ENCODE results near the gene CENPX. TPM values are rescaled to one million over a fixed set of nuclear protein-coding genes. Genes with fewer than 3 reads are reported as not detected.

CENPX gene
- polyA plus RNA-seq, 3 donors, result 28.8 to 47.2 (median 40.8) TPM

GRCh38 chr17:82033359-82034085 lies 10.8 kb upstream of the CENPX start:
- no peak for DNase-seq (ENCODE audit: extremely low read depth in 1 of 11, low read depth in 9 of 11, low spot score in 4 of 11)

- no peak for DNase-seq (ENCODE audit: extremely low read depth in 1 of 11, low read depth in 9 of 11, low spot score in 4 of 11)
Observed at GRCh38 chr17:82031885-82032627, 9.4 kb upstream of the CENPX start.

GRCh38 chr17:82031303-82031884 lies 8.7 kb upstream of the CENPX start, which contains the start of gene RAC3:
TSS of gene RAC3 (plus strand) at chr17:82031678. CDS start at chr17:82031762, 84 bp downstream.
- DNase-seq (ENCODE audit: extremely low read depth in 1 of 11, low read depth in 9 of 11, low spot score in 4 of 11), result no peak

GRCh38 chr17:82030470-82031302 lies 8.0 kb upstream of the CENPX start:
- DNase-seq (ENCODE audit: extremely low read depth in 1 of 11, low read depth in 9 of 11, low spot score in 4 of 11), result peak in 6 of 11 donors; percentile 60 to 72 (median 67)

- DNase-seq (ENCODE audit: extremely low read depth in 1 of 11, low read depth in 9 of 11, low spot score in 4 of 11), result no peak
Observed at GRCh38 chr17:82029990-82030469, 7.4 kb upstream of the CENPX start.

- no peak for DNase-seq (ENCODE audit: extremely low read depth in 1 of 11, low read depth in 9 of 11, low spot score in 4 of 11)
Observed at GRCh38 chr17:82029391-82029790, 6.7 kb upstream of the CENPX start.

- no peak for DNase-seq (ENCODE audit: extremely low read depth in 1 of 11, low read depth in 9 of 11, low spot score in 4 of 11)
Observed at GRCh38 chr17:82028966-82029365, 6.3 kb upstream of the CENPX start.

GRCh38 chr17:82028246-82028645 lies 5.6 kb upstream of the CENPX start:
- DNase-seq (ENCODE audit: extremely low read depth in 1 of 11, low read depth in 9 of 11, low spot score in 4 of 11), result no peak

GRCh38 chr17:82025401-82026107 lies 2.9 kb upstream of the CENPX start:
- DNase-seq (ENCODE audit: extremely low read depth in 1 of 11, low read depth in 9 of 11, low spot score in 4 of 11), result no peak

- no peak for DNase-seq (ENCODE audit: extremely low read depth in 1 of 11, low read depth in 9 of 11, low spot score in 4 of 11)
Observed at GRCh38 chr17:82024859-82025258, 2.2 kb upstream of the CENPX start.

GRCh38 chr17:82023447-82024241 lies 966 bp upstream of the CENPX start:
- DNase-seq (ENCODE audit: extremely low read depth in 1 of 11, low read depth in 9 of 11, low spot score in 4 of 11), result no peak

- DNase-seq (ENCODE audit: extremely low read depth in 1 of 11, low read depth in 9 of 11, low spot score in 4 of 11), result peak; percentile 93 to 100 (median 99)
Observed at GRCh38 chr17:82022981-82023446, 336 bp upstream of the CENPX start, which contains the start of gene LRRC45. TSS of gene LRRC45 (plus strand) at chr17:82023305. CDS start at chr17:82023644, 339 bp downstream.

- no peak for DNase-seq (ENCODE audit: extremely low read depth in 1 of 11, low read depth in 9 of 11, low spot score in 4 of 11)
Observed at GRCh38 chr17:82021900-82022309, 773 bp downstream of the CENPX start.

GRCh38 chr17:82021107-82021899 lies 1.4 kb downstream of the CENPX start:
- no peak for DNase-seq (ENCODE audit: extremely low read depth in 1 of 11, low read depth in 9 of 11, low spot score in 4 of 11)

GRCh38 chr17:82020572-82021106 lies 2.0 kb downstream of the CENPX start:
- DNase-seq (ENCODE audit: extremely low read depth in 1 of 11, low read depth in 9 of 11, low spot score in 4 of 11), result no peak

All from renal cortex interstitium (tissue), 11 donors.